GM23248 (cell line): ENCODE measurements around the gene AP4E1.

ENCODE experiments used
- EZH2 ChIP-seq: fragments of 200-600 bp; sonication (generic); IDR thresholded peaks from 2 replicates; pipeline ENCODE4 v1.6.1; 2018; ENCODE audit warnings: antibody characterized with exemption, mild to moderate bottlenecking; ENCODE audit not compliant: insufficient read depth, poor library complexity, severe bottlenecking
- EZH2phosphoT487 ChIP-seq: fragments of 200-600 bp; sonication (generic); IDR thresholded peaks from 2 replicates; pipeline ENCODE4 v1.6.1; 2018; ENCODE audit warnings: antibody characterized with exemption, moderate library complexity, mild to moderate bottlenecking, low read depth; ENCODE audit not compliant: insufficient read depth

DNA sequence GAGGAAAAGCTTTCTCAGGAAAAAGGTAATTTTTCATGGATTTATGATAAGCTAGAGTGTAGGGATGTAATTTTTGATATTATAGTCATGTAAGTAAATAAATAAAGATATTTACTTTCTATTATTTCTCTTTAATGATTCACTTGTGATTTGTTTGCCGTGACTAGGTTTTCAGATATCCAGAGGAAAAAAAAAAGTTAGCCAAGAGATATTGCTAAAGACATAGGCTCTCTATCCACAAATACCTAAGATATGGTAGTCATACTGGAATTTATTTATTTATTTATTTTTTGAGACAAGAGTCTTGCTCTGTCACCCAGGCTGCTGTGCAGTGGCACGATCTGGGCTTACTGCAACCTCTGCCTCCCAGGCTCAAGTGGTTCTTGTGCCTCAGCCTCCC is 59.9 kb downstream of the AP4E1 start:
- TF ChIP-seq EZH2, result no peak
- no peak for TF ChIP-seq EZH2phosphoT487
